GM12864 (cell line): ENCODE data around the gene GGT1.

Experiments used
- DNase-seq: peaks from one replicate; pipeline ENCODE4 v3.0.0-alpha.2; 2011; ENCODE audit warnings: low read depth
- H3K4me3 ChIP-seq: 2 replicates; pipeline ENCODE4 v1.5.1; 2011; ENCODE audit warnings: mild to moderate bottlenecking, low read depth, low read length, control low read depth
- CTCF ChIP-seq: IDR thresholded peaks from 2 replicates; pipeline ENCODE4 v1.5.1; 2011; ENCODE audit warnings: low read depth, mild to moderate bottlenecking, moderate library complexity, low read length, control low read depth, inconsistent platforms; ENCODE audit errors: missing control alignments

Gene GGT1

GRCh38 chr22:24584871-24585411 is 18.1 kb upstream of the GGT1 start:
- no peak for DNase-seq
- TF ChIP-seq CTCF: no peak
- no peak overlapping the region for H3K4me3 ChIP-seq

DNA sequence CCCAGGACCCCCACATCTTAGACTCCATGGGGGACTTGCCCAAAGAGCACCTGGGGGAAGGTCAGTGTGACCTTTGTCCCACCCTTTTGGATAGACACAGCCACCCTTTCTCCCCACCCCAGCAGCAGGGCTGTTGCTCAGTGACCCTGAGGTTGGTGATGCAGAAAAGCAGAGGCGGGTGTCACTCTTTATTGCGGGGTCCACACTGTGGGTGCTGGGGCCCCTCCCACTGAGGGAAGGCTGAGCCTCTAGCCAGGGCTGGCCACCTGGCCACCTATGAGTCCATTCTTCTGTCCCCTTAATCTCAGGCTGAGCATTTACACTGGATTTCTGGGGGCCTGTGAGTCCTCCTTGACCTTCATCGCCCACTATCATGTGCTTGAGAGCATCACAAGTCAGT is 17.5 kb upstream of the GGT1 start:
- no peak for TF ChIP-seq CTCF
- H3K4me3 ChIP-seq: no peak overlapping the region
- no peak for DNase-seq

GRCh38 chr22:24585927-24586546 is 17.0 kb upstream of the GGT1 start:
- no peak for DNase-seq
- TF ChIP-seq CTCF: no peak
- H3K4me3 ChIP-seq: no peak overlapping the region

DNA sequence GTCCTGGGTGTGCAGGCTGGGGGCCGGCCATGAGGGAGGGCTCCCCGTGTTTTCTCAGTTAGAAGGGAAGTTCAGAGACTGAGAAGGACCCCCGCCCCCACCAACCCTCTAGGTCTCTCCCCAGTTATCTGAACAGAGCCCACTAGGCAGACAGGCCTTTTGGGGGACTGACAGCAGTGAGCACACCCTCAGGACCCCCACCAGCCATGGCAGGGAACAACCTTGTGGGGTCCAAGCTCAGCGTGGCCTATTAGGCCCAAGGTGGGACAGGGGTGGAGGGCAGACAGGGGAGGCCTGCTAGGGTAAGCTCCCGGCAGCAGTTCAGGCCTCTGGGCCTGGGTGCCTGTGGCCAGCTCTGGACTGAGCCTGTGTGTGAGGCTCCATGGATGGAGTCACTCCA is 15.7 kb upstream of the GGT1 start:
- no peak for DNase-seq
- no peak for TF ChIP-seq CTCF

DNA sequence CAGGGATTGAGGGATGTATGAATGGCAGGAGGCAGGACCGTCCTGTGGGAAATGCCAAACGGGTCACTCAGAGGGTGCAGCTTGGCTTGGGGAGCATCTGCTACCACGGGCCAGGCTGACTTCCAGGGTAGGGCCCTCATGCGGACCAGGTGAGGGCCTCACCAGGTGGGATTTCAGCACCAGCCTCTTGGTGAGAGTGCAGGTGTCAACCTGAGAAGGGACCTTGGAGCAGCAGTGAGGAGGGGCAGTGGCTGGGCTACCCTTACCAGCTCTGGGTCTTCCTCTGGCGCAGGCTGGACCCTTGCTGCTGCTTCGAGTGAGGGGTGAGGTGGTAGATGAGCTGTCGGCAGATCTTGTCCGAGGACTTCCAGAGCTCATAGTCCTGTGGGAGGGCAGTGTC is 15.0 kb upstream of the GGT1 start:
- DNase-seq: no peak
- no peak for TF ChIP-seq CTCF
- H3K4me3 ChIP-seq: no peak overlapping the region

More for the DNA sequence above, 15.7 kb upstream of the GGT1 start:
- H3K4me3 ChIP-seq: no peak overlapping the region

DNA sequence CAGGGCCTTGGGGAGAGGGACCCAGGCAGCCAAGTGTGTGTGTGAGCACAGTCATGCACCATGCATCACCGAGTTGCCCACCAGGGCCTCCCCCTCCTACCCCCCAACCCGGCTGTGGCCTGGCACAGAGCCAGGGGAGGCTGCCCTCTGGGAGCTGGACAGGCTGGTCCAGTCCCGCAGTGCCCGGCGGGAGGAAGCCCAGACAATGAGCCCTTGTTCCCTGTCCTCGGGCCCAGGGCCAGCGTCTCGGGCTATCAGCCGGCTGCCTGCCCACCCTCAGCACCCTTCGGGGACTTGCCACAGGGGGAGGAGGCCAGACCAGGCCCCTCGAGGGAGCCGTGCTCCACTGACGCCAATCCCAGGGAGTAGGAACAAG is 14.6 kb upstream of the GGT1 start:
- no peak for TF ChIP-seq CTCF
- no peak for DNase-seq
- H3K4me3 ChIP-seq: no peak overlapping the region
